Right ventricle myocardium inferior (tissue), 1 donor: Measurements from ENCODE around the gene METTL15. TPM values are rescaled to one million over a fixed set of nuclear protein-coding genes. Genes with fewer than 3 reads are reported as not detected.
"Not testable (repeated sequence)": the region's sequence is repeated elsewhere in the genome, so short reads cannot be mapped to it uniquely, and the experiment has no call there.

ENCODE experiments used
- ATAC-seq: fragments of 200-7000 bp; cut with Tn5 transposase; one replicate; pipeline ENCODE4 v1.9.1; 2020; ENCODE audit warnings: mild to moderate bottlenecking, moderate library complexity
- DNase-seq: peaks from one replicate; pipeline ENCODE4 v3.0.0; 2021; ENCODE audit errors: missing footprints
- intact Hi-C: fragments of 100-400 bp; cut with DNase I; formaldehyde crosslinking; loops from one replicate; pipeline ENCODE4 v1.11.0; 2022
- total RNA-seq: library from RNA; stranded (reverse); fragmentation: NEBNext Ultra II Directional; extraction: Animal tissue kit (Norgen Biotek cat#: 25700); gene quantifications from one replicate; pipeline ENCODE4 v1.2.1, GENCODE V29; 2021
- donor health status: DM: no; HTN: yes; CAD: no; lungs with severe emphysema.

METTL15 gene
- total RNA-seq, 1 donor from 2014 or later = 9.4 TPM

DNA sequence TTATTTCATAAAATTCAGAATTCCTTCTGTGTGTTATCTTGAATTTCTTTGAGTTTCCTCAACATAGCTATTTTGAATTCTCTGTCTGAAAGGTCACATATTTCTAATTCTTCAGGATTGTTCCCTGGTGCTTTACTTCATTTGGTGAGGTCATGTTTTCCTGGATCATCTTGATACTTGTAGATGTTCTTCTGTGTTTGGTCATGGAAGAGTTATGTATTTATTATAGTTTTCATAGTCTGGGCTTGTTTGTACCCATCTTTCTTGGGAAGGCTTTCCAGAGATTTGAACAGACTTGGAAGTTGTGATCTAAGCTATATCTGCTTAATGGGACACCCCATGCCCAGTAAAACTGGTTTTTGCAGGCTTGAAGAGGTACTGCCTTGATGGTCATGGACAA lies 149.6 kb downstream of the METTL15 start:
- ATAC-seq = no peak
- DNase-seq = no peak
- intact Hi-C loops = no loop called here

DNA sequence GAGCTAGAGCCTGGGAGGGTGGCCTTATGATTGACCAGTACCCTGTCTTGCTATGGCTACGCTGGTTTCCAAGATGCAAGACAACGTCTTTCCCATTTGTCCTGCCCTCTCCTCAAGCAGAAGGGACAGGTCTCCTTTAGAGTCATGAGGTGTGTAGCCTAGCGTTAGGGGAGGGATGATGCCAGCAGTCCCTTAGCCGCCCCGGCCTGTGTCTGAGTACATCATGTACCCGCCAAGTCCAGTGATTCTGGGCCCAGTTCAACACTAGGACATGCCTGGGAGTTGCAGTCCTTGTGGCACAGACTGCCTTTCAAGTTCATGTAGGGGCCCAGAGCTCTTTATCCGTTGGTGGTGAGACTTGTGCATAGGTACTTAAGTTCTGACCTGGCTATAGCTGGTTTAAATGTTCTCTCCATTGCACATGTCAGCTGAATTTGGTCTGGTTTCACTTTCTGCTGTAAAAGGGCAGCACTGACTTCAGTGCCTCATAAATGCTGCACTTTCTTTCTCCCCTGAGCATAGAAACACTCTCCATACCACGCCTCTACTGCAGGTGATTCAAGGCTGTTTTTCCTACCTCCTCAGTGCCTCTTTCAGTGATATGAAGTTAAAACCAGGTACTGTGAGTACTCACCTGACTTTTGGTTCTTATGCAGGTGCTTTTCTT lies 151.1 kb downstream of the METTL15 start:
- ATAC-seq = no peak
- DNase-seq = no peak
- intact Hi-C loops = no loop called here

- intact Hi-C loops = no loop called here
- ATAC-seq = no peak
- no peak for DNase-seq
Measured at GRCh38 chr11:28268925-28269324, 160.7 kb downstream of the METTL15 start.

DNA sequence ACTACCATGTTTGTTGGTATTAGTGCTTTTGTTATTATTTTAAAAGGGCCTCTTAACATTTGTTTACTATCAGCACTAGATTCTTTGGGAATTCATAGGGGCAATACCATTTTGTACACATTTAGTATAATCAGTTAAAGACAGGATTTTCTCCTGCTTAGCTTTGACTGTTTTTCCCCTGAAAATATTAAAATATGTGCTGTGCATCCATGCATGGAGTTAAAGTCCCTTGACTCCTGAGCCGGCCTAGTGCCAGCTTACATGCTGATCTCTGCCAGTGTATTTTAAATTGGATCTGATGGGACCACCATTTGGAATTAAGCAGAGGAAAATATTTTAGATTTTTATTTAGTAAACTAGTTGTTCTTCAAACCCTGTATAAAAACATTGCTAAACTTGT lies 161.4 kb downstream of the METTL15 start:
- intact Hi-C loops = no loop called here
- ATAC-seq (no peak), DNase-seq (no peak)

- intact Hi-C loops, ATAC-seq, DNase-seq: not testable (repeated sequence)
Measured at GRCh38 chr11:28272247-28272646, 164.1 kb downstream of the METTL15 start.

- intact Hi-C loops = no loop called here
- no peak for ATAC-seq
Measured at GRCh38 chr11:28274216-28274615, 166.0 kb downstream of the METTL15 start.

GRCh38 chr11:28284196-28284595 lies 176.0 kb downstream of the METTL15 start:
- DNase-seq (no peak), ATAC-seq (no peak)
- intact Hi-C loops = no loop called here

More at GRCh38 chr11:28274216-28274615, 166.0 kb downstream of the METTL15 start:
- DNase-seq = no peak

- intact Hi-C loops = no loop called here
- ATAC-seq = no peak
- no peak for DNase-seq
Measured at GRCh38 chr11:28289444-28289843, 181.3 kb downstream of the METTL15 start.

- intact Hi-C loops, DNase-seq, ATAC-seq: not testable (repeated sequence)
Measured at GRCh38 chr11:28290995-28291394, 182.8 kb downstream of the METTL15 start.

DNA sequence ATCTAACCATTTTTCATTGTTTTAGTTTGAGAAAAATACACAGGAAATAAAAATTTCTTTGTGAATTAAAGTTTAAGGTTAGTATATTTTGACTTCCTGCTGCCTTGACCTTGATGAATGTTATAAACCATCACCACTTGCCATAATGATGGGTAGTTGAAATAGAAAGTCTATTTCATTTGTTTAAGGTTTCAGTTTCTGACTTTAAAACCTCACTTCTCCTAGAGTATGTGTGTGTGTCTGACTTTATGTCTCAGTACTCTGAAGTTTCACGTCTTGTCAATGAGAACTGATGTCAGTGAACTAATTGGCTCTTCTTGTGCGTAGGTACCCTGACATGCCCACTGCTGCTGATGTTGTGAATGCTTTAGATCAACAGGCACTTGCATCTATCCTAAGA lies 188.2 kb downstream of the METTL15 start:
- no peak for ATAC-seq
- intact Hi-C loops = no loop called here

GRCh38 chr11:28298209-28298608 lies 190.0 kb downstream of the METTL15 start:
- DNase-seq (no peak), ATAC-seq (no peak)
- intact Hi-C loops = no loop called here

More for the DNA sequence above, 188.2 kb downstream of the METTL15 start:
- no peak for DNase-seq

- DNase-seq = no peak
Measured at GRCh38 chr11:28303477-28304191, 195.4 kb downstream of the METTL15 start.

DNA sequence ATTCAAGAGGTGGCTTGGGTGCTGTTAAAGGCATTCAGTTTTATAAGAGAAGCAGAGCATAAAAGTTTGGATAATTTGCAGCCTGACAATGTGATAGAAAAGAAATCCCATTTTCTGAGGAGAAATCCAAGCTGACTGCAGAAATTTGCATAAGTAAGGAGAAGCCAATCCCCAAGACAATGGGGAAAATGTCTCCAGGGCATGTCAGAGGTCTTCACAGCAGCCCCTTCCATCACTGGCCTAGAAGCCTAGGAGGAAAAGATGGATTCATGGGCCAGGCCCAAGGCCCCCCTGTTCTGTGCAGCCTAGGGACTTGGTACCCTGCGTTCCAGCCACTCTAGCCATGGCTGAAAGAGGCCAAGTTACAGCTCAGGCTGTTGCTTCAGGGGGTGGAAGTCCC lies 207.3 kb downstream of the METTL15 start:
- intact Hi-C loops = no loop called here
- no peak for ATAC-seq
- DNase-seq = no peak

More at GRCh38 chr11:28303477-28304191, 195.4 kb downstream of the METTL15 start:
- intact Hi-C loops = no loop called here
- ATAC-seq = no peak

DNA sequence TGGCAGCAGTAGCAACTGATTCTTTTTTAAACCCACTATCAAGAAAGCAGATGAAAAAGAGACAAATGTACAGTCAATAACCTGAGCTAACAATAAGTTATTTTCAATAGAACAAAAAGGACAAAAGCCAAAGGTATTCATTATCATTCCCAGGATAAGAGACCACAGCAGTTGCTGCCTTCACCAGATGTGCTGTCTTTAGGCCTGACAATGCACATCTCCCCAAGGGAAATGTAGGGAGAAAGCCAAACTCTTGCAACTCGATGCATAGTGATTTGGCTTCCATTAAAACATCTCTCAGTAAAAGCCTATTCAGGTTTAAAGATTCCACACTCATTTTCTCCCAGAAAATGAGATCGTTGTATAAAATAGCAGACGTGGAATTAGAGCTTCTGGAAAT lies 210.7 kb downstream of the METTL15 start:
- DNase-seq = no peak
- intact Hi-C loops = no loop called here
- ATAC-seq = no peak

GRCh38 chr11:28323621-28324020 lies 215.4 kb downstream of the METTL15 start:
- DNase-seq (no peak), ATAC-seq (no peak)
- intact Hi-C loops = no loop called here

DNA sequence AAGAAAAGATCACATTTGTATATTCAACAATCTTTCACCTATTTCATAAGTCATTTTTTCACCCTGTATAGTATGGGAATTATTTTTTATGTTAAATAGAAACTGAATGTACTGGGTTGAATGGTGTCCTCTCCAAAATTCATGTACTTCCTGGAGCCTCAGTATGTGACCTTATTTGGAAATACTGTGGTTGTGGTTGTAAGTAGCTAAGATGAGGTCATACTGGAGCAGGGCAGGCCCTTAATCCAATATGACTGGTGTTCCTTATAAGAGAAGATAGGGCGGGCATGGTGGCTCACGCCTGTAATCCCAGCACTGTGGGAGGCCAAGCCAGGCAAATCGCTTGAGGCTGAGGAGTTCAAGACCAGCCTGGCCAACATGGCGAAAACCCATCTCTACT lies 224.2 kb downstream of the METTL15 start:
- intact Hi-C loops, ATAC-seq, DNase-seq: not testable (repeated sequence)

DNA sequence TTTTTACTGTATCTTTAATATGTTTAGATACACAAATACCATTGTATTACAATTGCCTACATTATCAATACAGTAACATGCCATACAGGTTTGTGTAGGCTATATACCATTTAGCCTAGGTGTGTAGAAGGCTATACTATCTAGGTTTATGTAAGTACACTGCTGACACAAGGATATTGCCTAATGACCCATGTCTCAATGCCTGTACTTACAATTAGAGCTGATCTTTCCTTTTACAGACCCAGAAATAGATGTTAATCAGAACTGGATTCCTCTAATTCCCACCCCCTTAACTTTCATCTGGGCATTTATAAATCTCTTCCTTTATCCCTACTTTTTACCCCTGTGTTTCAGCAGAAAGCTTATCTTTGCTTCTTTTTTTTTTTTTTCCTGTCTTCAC lies 229.5 kb downstream of the METTL15 start:
- ATAC-seq = no peak
- intact Hi-C loops = no loop called here
- no peak for DNase-seq

DNA sequence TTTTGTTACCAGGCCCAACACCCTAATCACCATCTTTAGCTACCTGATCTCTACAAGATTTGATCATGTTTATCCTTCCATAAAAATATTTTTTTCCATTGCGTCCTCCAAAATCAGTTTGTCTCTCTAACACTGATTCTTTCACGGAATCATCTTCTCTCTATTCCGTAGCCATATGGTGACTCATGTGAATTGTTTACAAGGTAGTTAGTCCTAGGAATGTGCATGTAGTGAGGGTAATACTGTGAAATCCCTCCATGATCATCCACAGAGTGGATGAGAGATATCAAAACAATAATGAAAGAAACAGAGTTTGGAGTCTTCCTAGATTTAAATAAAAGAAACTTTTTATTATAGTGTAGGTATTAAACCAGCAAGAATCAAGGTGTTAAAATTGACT lies 230.2 kb downstream of the METTL15 start:
- intact Hi-C loops = no loop called here
- DNase-seq (no peak), ATAC-seq (no peak)

DNA sequence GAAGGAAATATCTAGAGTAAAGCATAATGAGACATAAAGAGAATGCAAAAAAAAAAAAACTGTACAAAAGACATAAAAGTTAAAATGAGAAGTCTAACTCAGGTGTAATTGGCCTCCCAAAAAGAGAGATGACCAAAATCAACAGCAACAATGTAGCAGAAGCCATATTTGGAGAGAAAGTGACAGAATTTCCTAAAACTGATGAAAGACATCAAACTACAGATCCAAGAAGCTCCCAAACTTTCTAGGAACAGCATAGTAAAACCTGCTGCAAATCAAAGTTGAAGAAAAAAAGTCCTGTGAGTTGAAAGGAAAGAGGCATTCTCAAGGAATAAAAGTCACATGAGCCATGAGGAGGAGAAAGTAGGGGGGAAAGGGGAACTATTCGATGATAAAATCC lies 231.3 kb downstream of the METTL15 start:
- DNase-seq = no peak
- intact Hi-C loops = no loop called here
- no peak for ATAC-seq

DNA sequence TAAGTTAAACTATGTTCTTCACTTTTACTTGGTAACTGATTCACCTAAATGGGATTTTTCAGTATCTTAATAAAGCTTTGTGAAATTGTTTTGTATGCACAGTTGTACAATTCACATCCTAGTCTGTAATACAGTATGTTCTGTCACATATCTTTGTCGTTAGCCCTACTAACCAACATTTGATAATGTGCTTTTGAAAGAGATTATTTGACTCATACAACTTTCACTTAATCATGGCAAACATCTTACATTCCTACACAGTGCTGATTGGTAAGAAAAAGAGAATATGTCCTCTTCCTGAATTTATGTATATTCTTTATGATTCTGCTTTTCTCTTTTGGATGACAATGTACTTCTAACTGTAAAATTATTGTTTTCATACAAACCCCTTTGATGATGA lies 234.5 kb downstream of the METTL15 start:
- intact Hi-C loops = no loop called here
- ATAC-seq (no peak), DNase-seq (no peak)
